Fibroblast of mammary gland (primary cell): ENCODE measurements around the gene CALY.

Source experiments
- DNase-seq: peaks from one replicate; pipeline ENCODE4 v3.0.0-alpha.2; 2010; ENCODE audit warnings: low read depth
- H3K4me3 ChIP-seq: 2 replicates; pipeline ENCODE4 v1.5.1; 2011; ENCODE audit warnings: low read depth, mild to moderate bottlenecking, low read length, moderate library complexity; ENCODE audit not compliant: control insufficient read depth
- TF ChIP-seq, protein P1 (sequence below): conservative IDR thresholded peaks from 2 replicates; pipeline ENCODE4 v1.5.1; 2011; ENCODE audit warnings: low read depth, low read length, inconsistent platforms; ENCODE audit not compliant: control insufficient read depth, insufficient read depth

Gene CALY

DNA sequence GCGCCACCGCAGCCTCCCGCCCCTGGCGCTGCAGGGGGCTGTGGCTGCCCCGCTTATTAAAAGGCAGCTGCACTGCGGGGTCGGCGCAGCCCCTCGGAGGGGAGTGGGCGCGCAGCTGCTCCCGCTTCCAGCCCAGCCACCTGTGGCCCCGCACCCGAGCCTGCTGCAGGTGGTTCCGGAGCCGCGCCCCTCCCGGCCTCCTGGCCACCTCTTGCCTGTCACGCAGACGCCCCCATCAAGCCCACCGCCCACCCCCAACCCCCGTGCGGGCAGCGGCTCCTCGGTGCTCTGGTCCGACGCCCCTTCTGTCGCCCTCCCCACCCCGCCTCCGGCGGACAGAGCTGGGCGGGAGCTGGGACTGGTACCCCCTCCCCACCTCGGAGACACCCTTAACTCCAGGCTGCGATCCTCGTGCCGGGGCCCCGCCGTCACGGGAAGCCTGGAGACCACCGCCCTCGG, 549 bp downstream of the CALY start:
- no peak overlapping the region for H3K4me3 ChIP-seq
- TF ChIP-seq, protein P1, sequence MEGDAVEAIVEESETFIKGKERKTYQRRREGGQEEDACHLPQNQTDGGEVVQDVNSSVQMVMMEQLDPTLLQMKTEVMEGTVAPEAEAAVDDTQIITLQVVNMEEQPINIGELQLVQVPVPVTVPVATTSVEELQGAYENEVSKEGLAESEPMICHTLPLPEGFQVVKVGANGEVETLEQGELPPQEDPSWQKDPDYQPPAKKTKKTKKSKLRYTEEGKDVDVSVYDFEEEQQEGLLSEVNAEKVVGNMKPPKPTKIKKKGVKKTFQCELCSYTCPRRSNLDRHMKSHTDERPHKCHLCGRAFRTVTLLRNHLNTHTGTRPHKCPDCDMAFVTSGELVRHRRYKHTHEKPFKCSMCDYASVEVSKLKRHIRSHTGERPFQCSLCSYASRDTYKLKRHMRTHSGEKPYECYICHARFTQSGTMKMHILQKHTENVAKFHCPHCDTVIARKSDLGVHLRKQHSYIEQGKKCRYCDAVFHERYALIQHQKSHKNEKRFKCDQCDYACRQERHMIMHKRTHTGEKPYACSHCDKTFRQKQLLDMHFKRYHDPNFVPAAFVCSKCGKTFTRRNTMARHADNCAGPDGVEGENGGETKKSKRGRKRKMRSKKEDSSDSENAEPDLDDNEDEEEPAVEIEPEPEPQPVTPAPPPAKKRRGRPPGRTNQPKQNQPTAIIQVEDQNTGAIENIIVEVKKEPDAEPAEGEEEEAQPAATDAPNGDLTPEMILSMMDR = no peak
- no peak for DNase-seq

DNA sequence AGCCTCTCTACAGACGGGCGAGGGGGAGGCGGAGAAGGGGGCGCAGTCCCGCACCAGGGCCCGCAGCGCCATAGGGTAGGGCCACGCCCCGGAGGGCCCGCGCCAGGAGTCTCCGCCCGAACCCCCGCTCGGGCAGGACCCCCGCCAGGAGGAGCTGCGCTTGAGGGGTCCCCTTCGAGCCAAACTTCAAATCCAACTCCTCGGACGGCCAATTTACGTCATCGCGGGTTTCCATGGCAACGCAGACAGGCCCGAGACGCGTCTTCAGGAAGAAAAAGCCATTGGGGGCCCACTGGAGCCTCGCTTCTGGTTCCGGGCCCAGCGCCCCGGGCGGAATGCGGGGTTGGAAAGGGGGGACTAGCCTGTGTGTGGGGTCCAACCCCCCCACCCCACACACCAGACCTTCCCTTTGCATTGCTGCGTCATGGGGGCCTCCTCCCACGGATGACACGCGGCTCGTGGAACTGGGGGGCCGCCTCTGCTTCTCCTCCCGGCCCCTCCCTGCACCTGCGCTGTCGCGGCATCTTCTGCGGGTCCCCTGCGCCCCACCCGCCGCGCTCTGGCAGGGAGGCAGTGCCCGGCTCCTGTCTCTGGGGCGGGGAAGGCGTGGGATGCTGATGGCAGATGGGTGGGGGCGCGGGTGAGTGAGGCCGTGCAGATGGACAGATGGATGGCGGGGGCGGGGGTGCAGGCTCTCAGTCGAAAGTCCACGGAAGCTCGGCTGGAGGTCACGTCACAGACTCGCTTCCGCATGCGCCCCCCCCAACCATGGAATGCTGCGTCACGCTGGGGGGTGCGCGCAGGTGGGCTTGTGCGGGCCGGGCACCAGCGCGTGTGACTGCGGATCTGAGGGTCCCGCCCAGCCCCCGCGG, 1.2 kb downstream of the CALY start:
- TF ChIP-seq, protein P1 = no peak
- DNase-seq = peak; percentile 69
- peak overlapping the region; percentile 24 for H3K4me3 ChIP-seq

DNA sequence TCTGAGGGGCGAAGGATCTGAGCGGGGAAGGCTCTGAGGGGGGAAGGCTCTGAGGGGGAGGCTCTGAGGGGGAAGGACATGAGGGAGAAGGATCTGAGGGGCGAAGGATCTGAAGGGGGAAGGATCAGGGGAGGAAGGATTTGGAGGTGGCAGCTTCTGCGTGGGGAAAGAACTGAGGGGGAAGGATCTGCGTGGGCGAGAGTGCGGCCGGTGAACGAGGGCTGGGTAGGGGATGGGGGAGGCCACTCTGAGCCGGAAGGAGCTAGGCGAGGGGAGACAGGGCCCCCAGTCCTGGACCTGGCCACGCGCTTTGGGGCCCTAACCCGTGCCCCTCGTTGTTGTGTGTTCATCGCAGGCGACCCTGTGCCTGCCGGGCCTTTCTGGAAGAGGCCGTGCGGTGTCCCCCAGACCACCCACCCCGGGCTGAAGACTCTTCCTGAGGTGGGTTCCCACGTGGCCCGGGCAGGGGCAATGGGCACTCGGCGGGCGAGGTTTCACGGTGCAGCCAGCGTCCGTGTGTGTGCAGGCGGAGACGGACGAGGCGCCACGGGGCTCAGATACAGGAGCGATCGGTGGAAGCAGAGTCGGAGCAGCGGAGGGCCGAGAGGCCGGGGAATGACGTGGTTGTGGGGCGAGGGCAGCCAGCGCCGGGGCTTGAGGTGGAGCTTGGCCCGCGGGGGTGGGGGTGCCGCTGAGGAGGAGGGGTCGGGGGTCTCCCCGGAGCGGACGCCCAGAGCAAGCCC, 2.0 kb downstream of the CALY start:
- peak overlapping the region; percentile 24 for H3K4me3 ChIP-seq
- no peak for DNase-seq
- TF ChIP-seq, protein P1 = no peak

DNA sequence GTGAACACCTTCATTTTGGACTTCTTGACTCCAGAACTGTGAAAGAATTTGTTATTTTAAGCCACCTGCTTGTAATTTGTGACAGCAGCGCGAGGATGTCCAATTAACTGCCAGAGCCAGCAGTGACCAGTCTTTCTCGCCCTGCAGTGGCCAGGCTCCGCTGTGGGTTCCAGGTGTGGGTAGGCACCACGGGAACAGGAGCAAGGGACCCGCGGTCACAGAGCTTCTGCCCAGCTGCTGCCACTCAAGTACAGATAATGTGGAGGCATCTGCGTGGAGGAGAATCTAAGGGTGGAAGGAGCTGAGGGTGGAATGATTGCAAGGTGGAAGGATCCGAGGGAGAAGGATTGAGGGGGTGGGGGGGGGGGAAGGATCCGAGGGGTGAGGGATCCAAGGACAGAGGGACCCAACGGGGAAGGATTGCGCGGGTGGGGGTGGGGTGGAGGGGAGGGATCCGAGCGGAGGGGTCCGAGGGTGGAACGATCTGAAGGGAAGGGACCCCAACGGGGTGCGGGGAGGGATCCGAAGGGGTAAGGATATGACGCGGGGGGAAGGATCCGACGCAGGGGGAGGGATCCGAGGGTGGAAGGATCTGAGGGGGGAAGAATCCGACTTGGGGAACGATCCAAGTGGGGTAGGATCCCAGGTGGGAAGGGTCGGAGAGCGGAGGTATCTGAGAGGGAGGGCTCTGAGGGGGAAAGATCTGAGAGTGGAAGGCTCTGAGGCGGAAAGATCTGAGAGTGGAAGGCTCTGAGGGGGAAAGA, 3.6 kb downstream of the CALY start:
- no peak for DNase-seq
- no peak overlapping the region for H3K4me3 ChIP-seq
- TF ChIP-seq, protein P1 = no peak

DNA sequence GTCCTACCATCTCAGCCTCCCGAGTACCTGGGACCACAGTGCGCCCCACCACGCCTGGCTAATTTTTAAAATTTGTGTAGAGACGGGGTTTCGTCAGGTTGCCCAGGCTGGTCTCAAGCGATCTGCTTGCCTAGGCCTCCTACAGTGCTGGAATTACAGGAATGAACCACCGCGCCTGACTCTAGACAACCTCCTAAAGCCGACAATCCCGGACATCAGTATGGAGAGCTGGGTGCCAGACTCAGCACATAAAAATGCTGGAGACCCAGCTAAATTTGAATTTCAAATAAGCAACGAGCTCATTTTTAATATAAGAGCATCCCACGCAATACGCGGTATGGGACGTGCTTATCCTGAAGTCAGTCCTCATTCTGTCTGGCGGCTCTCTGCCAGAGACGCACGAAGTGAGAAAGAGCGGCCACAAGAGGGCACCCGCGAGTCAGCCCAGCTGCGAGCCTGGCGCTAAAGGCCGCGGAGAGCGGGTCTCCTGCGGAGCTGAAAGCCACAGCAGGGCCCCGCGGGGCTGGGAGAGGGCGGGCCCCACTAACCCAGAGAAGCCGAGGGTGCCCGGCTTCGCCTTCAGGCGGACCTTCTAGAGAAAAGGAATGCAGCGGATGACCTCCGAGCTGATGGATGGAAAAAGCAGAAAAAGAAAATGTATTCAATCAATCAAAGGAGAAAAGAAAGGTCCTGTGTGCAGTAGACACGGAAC, 7.0 kb downstream of the CALY start:
- DNase-seq = peak; percentile 78
- H3K4me3 ChIP-seq = peak overlapping the region; percentile 10
- TF ChIP-seq, protein P1 = peak; percentile 73
